ENCODE data around the gene SLC27A3. TPM values are rescaled to one million over a fixed set of nuclear protein-coding genes. Genes with fewer than 3 reads are reported as not detected.

SLC27A3 gene
- polyA plus RNA-seq, 2 of the 4 experiments (the other 2 are of a cell fraction), result 1.3 to 2.1 TPM

DNA sequence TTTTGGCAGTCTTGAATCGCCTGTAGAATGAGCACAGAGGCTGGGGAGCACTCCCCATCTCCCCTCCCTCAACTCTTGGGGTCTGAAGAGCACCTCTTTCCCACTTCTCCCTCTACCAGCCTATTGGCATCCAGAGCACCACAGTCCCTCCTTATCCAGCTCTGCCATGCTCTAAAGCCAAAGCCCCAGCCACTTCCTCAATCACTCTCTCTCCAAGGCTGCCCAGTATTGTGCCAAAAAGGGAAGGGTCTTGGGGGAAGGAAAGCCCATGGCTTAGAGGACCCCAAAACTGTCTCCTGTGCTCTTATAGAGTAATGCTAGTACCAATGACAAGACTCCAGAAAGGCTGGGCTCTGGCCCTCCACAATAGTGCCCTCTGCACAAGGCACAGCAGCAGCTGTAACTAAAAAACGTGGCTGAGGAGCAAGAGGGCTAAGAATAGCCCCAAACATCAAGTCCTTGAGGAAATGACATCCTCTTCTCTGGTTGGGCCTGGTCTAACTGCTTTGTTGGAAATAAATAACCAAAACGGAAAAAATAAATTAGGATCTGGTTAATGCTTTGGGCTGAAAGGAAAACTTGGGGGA lies 28.4 kb downstream of the SLC27A3 start:
- CTCF ChIA-PET, result interaction anchor here (1.0 to 5.0 kb wide), 3 partner anchors 9 to 183 kb away, joined by 3 to 30 read pairs (median 3); partner anchors contain the start of gene RAB13
- no peaks in the 10 kb centered on the region for H3K9me3 ChIP-seq
- no peak overlapping the region for H3K4me2 ChIP-seq
- H3K4me3 ChIP-seq, result no peak overlapping the region
- TF ChIP-seq, protein P1, sequence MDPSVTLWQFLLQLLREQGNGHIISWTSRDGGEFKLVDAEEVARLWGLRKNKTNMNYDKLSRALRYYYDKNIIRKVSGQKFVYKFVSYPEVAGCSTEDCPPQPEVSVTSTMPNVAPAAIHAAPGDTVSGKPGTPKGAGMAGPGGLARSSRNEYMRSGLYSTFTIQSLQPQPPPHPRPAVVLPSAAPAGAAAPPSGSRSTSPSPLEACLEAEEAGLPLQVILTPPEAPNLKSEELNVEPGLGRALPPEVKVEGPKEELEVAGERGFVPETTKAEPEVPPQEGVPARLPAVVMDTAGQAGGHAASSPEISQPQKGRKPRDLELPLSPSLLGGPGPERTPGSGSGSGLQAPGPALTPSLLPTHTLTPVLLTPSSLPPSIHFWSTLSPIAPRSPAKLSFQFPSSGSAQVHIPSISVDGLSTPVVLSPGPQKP (IDR thresholded peaks at IDR 0.05; ENCODE audit: low read depth, low read length), result no peak
- TF ChIP-seq, protein P2, sequence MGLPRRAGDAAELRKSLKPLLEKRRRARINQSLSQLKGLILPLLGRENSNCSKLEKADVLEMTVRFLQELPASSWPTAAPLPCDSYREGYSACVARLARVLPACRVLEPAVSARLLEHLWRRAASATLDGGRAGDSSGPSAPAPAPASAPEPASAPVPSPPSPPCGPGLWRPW (IDR thresholded peaks at IDR 0.05), result no peak
- TF ChIP-seq RFX5 (IDR thresholded peaks at IDR 0.05) (no peak), HOXB5 (CRISPR knock-in tag; IDR thresholded peaks at IDR 0.05) (no peak), ZC3H11A (IDR thresholded peaks at IDR 0.05) (no peak), SMC3 (IDR thresholded peaks at IDR 0.05) (no peak), RCOR1 (IDR thresholded peaks at IDR 0.05; ENCODE audit: low read depth, low read length) (no peak), MAZ (IDR thresholded peaks at IDR 0.05; ENCODE audit: borderline replicate concordance, low read depth, low read length) (no peak), NFE2L2 (conservative IDR thresholded peaks at IDR 0.05; ENCODE audit: low read length) (no peak), RAD21 (conservative IDR thresholded peaks at IDR 0.05 in 1 of 2, IDR thresholded peaks at IDR 0.05 in 1 of 2) (no peak), ZSCAN20 (CRISPR knock-in tag; IDR thresholded peaks at IDR 0.05) (no peak), TFCP2L1 (CRISPR knock-in tag; IDR thresholded peaks at IDR 0.05) (no peak), MAFK (IDR thresholded peaks at IDR 0.05; ENCODE audit: partially characterized antibody) (no peak), EHMT2 (IDR thresholded peaks at IDR 0.05; ENCODE audit: low read depth) (no peak), KDM1A (IDR thresholded peaks at IDR 0.05; ENCODE audit: low read depth) (no peak), NR3C1 (IDR thresholded peaks at IDR 0.05) (no peak), FOSB (CRISPR knock-in tag; IDR thresholded peaks at IDR 0.05) (no peak), RARB (CRISPR knock-in tag; IDR thresholded peaks at IDR 0.05) (no peak), GATA3 (IDR thresholded peaks at IDR 0.05; ENCODE audit: borderline replicate concordance) (no peak)
- TF ChIP-seq, protein P3, sequence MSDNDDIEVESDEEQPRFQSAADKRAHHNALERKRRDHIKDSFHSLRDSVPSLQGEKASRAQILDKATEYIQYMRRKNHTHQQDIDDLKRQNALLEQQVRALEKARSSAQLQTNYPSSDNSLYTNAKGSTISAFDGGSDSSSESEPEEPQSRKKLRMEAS (IDR thresholded peaks at IDR 0.05), result no peak
- 86% methylated on average over 3 of the region's 3 CpGs for WGBS (ENCODE audit: missing lambda C conversion rate)
- no peak for DNase-seq (ENCODE audit: low read depth in 1 of 2, low spot score in 1 of 2)
- ATAC-seq, result no peak
- H3K27ac ChIP-seq, result no peak overlapping the region
- no peak for FAIRE-seq
- POLR2A ChIA-PET, result no interaction called here
- peaks cover 14% of the 10 kb centered on the region; the same call in 2 of the 3 replicates for H3K4me1 ChIP-seq

DNA sequence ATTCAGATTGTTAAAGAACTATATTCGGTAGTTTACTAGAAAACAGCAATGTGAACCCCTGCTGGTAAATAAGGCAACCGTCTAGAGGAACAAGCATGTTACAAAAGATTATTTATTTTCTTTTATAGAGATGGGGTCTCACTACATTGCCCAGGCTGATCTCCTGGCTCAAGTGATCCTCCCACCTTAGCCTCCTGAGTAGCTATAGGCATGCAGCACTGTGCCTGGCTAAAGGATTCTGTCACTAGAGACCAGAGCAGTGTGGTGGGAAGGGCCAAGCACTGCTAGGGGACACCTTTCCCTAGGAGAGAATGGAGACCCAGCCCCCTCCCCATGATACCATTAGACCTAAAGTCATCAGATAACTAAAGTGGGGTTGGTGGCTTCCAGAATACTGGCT lies 28.9 kb downstream of the SLC27A3 start:
- FAIRE-seq, result no peak
- Histone ChIP-seq H3K4me3 (no peak overlapping the region), H3K27ac (no peak overlapping the region), H3K9me3 (no peaks in the 10 kb centered on the region), H3K4me2 (no peak overlapping the region), H3K4me1 (peaks cover 14% of the 10 kb centered on the region; the same call in 2 of the 3 replicates)
- ChIA-PET POLR2A (no interaction called here), CTCF (interaction anchor here (1.8 to 5.8 kb wide), 3 partner anchors 8 to 183 kb away, joined by 3 to 39 read pairs (median 30); partner anchors contain the start of gene RAB13)
- DNase-seq (ENCODE audit: low read depth in 1 of 2, low spot score in 1 of 2), result no peak
- ATAC-seq, result no peak
- TF ChIP-seq, protein P4, sequence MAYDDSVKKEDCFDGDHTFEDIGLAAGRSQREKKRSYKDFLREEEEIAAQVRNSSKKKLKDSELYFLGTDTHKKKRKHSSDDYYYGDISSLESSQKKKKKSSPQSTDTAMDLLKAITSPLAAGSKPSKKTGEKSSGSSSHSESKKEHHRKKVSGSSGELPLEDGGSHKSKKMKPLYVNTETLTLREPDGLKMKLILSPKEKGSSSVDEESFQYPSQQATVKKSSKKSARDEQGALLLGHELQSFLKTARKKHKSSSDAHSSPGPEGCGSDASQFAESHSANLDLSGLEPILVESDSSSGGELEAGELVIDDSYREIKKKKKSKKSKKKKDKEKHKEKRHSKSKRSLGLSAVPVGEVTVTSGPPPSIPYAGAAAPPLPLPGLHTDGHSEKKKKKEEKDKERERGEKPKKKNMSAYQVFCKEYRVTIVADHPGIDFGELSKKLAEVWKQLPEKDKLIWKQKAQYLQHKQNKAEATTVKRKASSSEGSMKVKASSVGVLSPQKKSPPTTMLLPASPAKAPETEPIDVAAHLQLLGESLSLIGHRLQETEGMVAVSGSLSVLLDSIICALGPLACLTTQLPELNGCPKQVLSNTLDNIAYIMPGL (CRISPR knock-in tag; IDR thresholded peaks at IDR 0.05; ENCODE audit: borderline replicate concordance), result no peak
- TF ChIP-seq NFE2L2 (conservative IDR thresholded peaks at IDR 0.05; ENCODE audit: low read length) (no peak), RNF2 (IDR thresholded peaks at IDR 0.05; ENCODE audit: borderline replicate concordance, low read depth) (no peak), HOXB5 (CRISPR knock-in tag; IDR thresholded peaks at IDR 0.05) (no peak), JUN (IDR thresholded peaks at IDR 0.05) (no peak), HDAC2 (IDR thresholded peaks at IDR 0.05) (no peak), JUNB (IDR thresholded peaks at IDR 0.05) (no peak), PHF8 (IDR thresholded peaks at IDR 0.05; ENCODE audit: borderline replicate concordance, low read depth) (no peak), RARB (CRISPR knock-in tag; IDR thresholded peaks at IDR 0.05) (no peak), RCOR1 (IDR thresholded peaks at IDR 0.05; ENCODE audit: low read depth, low read length) (no peak), FOXS1 (CRISPR knock-in tag; IDR thresholded peaks at IDR 0.05) (no peak), RAD21 (conservative IDR thresholded peaks at IDR 0.05 in 1 of 2, IDR thresholded peaks at IDR 0.05 in 1 of 2) (no peak), BHLHE40 (IDR thresholded peaks at IDR 0.05; ENCODE audit: low read depth, low read length) (no peak)
- TF ChIP-seq, protein P5, sequence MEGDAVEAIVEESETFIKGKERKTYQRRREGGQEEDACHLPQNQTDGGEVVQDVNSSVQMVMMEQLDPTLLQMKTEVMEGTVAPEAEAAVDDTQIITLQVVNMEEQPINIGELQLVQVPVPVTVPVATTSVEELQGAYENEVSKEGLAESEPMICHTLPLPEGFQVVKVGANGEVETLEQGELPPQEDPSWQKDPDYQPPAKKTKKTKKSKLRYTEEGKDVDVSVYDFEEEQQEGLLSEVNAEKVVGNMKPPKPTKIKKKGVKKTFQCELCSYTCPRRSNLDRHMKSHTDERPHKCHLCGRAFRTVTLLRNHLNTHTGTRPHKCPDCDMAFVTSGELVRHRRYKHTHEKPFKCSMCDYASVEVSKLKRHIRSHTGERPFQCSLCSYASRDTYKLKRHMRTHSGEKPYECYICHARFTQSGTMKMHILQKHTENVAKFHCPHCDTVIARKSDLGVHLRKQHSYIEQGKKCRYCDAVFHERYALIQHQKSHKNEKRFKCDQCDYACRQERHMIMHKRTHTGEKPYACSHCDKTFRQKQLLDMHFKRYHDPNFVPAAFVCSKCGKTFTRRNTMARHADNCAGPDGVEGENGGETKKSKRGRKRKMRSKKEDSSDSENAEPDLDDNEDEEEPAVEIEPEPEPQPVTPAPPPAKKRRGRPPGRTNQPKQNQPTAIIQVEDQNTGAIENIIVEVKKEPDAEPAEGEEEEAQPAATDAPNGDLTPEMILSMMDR (IDR thresholded peaks at IDR 0.05), result no peak
- TF ChIP-seq, protein P6, sequence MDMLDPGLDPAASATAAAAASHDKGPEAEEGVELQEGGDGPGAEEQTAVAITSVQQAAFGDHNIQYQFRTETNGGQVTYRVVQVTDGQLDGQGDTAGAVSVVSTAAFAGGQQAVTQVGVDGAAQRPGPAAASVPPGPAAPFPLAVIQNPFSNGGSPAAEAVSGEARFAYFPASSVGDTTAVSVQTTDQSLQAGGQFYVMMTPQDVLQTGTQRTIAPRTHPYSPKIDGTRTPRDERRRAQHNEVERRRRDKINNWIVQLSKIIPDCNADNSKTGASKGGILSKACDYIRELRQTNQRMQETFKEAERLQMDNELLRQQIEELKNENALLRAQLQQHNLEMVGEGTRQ (IDR thresholded peaks at IDR 0.05), result no peak
- TF ChIP-seq, protein P7, sequence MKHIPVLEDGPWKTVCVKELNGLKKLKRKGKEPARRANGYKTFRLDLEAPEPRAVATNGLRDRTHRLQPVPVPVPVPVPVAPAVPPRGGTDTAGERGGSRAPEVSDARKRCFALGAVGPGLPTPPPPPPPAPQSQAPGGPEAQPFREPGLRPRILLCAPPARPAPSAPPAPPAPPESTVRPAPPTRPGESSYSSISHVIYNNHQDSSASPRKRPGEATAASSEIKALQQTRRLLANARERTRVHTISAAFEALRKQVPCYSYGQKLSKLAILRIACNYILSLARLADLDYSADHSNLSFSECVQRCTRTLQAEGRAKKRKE (CRISPR knock-in tag; IDR thresholded peaks at IDR 0.05; ENCODE audit: low read depth), result no peak
- 93% methylated on average over 2 of the region's 2 CpGs for WGBS (ENCODE audit: missing lambda C conversion rate)
